NAMALWA (cell line): Measurements from ENCODE around the gene TP63.
A peak's percentile ranks its signal among the peaks of the same experiment; 100 is the strongest.

Source experiments
- DNase-seq: peaks from one replicate; pipeline ENCODE4 v3.0.0-alpha.2; 2015; ENCODE audit warnings: low spot score

TP63 gene

DNA sequence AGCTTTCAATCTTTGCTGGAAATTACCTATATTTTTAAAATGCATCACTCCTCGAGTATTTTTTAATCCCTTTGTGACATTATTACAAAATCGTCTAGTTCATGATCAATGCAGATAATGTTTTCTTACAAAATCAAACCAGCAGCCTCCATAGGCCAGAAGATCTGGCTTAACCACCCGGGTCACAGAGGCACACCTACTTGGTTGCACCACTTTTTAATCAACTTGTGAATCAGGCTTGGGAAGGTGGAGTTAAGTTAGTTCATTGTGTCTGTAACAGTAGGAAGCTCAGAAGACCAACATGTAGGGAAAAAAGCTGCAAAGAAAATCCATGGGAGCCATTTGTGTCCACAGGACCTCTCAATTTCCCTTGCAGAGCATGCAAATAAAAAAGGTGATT lies 148.0 kb downstream of the TP63 start:
- DNase-seq: no peak

DNA sequence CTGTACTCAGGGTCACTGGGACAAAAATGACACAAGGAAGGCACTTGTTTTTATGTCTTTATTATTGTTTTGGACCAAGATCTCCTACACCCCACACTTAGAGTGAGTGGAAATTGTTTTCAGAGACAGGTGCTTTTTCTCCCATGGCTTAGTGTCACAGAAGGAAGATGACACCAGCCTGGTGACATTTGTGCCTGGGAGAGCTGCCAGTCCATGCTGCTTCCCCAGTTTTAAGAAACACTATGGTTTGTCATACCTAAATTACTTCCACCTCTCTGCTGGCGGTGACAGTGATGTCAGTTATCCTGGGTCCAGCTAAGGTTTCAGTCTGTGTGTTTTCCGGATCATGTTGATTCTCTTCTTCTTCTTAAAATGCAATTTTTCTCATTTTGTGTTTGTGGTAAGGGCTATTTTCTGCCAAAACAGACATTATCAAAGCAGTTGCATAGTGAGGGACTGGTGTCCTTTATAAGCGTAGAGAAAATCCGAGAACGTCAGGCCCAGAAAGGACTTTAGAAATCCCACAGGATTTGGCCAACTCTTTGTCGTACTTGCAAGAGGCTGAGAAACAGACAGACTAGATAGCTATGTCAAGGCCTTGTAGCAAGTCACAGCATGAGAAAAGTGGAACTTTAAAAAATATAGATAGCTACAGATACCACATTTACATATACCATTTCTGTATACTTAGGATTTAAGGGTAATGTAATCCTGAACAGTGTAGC lies 149.5 kb downstream of the TP63 start:
- DNase-seq: no peak

- DNase-seq: no peak
Observed at GRCh38 chr3:189781415-189781814, 150.2 kb downstream of the TP63 start.

DNA sequence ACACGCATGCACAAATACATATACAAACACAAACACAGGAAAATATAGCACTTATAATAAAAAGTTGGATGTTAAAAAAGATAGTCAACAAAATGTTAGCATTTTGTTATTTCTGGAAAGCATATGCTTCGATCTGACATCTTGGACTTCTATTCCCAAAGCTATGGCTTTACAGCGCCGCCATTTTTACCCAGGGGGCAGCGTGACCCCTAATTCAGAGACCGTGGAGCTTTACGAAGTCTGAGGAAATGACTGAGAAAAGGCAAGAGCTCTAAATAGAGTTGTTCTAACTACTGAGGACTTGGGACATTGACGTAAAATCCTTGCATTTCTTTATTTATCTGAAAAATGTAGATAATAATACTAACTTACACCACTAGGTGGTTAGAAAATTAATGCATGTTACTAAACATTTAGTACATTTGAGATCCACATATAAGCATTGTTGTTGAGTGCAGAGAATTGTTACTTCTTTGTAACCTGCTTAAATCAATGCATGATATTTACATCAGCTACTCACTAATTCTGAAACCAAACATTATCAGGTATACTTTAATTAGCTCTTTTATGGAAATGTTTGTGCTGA lies 155.4 kb downstream of the TP63 start:
- DNase-seq: peak; percentile 23

DNA sequence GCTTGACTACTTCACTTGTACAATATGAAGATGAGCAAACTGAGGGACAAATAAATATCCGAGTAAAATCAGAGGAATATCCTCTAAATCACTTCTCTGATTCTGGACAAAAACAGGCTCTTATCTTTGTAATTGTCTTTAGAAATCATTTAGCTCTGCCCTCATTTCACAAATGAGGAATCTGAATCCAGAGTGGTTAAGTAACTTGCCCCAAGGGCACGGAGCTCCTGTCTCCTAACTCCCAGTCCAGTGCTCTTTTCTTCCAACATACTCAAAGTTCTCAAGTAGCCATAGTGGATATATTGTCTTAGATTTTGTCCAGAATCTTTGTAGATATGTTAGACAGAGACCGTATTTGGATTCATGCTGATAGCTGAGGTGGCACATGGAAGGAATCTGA lies 156.0 kb downstream of the TP63 start:
- no peak for DNase-seq

DNA sequence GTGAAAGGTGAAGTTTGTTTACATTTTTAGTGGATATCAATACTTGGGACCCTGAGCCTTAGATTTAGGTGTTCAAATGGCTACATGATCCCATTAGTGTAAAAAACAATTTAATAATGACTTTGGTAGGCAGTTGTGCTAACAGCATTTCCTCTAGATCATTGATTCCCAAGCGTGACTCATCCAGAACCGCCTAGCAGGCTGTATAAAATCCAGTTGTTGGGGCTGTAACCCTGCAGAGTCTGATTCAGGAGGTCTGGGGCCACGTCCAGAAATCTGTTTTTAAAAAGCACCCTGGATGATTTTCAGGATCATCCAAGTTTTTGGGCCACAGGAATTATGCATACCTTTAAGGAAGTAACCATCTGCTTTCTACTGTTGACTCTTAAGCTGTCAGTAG lies 156.4 kb downstream of the TP63 start:
- no peak for DNase-seq

- DNase-seq: no peak
Observed at GRCh38 chr3:189789432-189789831, 158.2 kb downstream of the TP63 start.

- DNase-seq: no peak
Observed at GRCh38 chr3:189790658-189791057, 159.5 kb downstream of the TP63 start.

DNA sequence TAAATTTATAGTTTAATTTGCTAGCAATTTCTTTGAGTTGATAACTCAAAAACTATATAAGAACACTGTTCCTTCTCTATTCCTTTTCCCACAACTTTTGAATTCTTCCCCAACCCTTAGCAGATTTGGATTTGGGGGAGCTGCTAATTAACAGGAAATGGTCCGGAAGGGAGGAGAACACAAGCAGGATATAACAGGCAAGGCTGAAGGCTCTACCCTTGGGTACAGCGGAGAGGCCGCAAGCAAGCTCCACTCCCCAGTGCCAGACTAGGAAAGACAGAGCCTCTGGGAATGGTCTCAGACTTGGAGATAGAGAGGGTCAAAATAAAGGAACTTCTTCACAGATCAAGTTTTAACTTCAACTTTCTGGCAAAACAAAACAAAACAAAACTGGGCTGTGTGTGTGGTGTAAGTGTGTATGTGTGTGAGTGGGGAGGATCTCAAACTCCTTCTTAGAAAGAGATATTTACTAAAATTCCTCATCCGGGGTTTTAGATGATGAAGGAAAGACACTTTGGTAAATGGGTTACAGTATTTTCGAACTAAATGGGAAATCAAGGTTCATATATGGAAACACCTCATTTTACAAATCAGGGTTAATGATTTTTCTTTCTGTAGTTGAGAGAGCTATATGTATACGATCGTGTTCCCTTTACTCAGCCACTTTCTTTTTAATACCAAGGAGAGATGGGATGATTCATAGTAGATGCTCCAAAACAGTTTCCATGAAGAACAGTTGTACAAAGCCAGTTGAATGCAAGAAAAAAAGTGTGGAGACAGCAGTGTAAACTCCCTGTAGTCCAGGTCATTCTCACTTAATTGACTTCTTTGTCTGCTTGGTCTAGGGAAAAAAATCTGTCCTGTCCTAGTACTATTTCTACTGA lies 161.1 kb downstream of the TP63 start:
- no peak for DNase-seq

DNA sequence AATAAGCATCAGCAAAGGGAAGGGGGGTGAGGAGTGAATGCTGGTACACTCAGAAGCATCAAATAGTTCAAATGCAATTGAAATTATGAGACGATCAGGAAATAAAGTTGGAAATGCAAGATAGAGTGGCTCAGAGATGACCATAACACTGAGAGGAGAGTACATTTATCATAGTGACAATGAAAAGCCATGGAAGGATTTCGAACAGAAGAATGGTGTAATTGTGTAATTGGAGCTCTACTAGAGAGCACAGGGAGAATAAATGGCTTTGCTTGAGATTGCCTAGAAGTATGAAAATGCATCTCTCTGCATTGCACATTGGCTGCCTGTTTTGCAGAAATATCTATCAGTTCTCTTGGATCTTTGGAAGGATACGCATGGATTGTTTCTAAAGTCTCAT lies 163.3 kb downstream of the TP63 start:
- DNase-seq: no peak

DNA sequence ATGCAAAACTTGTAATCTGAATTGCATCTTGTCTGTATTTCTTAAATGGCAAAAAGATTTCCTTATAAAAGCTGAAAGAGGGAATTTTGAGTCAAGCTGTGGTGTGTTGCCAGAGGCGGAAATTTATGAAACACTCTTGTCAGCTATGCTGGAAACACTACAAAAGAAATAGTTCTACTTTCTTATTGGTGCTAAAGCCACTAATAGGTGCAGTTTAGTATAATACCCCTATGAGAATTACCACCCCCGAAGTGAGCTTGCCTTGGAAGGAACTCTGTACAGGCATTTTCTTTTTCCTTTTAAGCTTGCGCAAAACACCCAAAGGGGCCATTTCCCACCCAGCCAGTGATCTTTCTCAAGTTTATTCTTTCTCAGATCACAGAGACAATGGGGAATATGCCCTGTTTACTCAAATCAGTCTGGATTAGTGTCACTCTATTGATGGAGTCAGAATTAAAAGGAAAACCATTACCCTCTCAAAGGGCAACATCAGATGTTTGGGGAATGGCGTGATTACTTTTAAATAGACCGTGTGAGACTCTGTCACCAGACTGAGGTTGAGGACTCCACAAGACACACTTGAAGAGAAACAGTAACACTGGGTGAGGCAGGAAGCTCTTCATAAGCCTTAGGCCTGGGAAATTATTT lies 166.0 kb downstream of the TP63 start:
- DNase-seq: no peak

- no peak for DNase-seq
Observed at GRCh38 chr3:189799366-189799765, 168.2 kb downstream of the TP63 start.

- DNase-seq: no peak
Observed at GRCh38 chr3:189800436-189800835, 169.2 kb downstream of the TP63 start.

DNA sequence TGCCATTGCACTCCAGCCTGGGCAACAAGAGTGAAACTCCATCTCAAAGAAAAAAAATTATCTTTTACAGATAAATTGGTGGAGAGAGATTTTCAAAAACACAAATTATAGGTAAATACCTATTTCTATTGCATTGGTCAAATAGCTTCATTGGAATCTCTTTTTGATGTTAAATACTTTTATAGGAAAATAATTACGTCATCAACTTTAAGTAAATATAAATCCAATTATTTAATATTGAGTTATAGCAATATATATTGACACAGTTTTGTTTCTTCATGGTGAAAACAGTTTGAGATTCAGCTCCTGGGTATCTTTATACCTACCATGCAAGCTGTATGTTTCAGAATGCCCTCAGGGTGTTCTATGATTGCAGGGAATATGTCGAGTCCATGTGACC lies 172.1 kb downstream of the TP63 start:
- DNase-seq: no peak

DNA sequence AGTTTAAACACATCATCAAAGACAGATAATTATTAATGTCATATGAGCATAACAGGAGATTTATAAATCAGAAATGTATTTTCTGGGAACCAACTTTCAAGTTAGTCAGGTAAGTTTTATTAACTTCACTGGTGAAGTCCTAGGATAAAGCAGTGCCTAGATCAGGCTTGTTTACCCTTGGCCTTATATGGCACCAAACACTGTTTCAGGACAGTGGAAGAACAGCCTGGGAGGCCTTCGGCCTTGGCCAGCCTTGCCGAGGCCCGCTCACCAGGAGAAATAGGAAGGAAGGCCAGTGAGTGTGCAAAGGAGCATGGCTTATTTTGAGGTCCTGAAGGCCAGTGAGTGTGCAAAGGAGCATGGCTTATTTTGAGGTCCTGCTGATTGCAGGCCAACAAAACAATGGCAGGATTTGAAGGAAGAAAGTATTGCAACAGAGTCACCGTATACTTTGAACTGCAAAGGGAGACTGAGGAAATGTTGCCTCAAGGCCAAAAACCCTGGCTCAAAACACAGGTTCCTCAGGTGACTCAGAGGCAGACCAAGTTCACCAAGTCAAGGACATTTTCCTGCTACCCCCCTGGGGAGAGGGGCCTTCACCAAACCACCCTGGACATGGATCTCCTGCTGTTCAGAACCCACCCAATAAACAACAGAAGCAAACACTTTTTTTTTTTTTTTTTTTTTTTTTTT lies 174.3 kb downstream of the TP63 start:
- DNase-seq: no peak

DNA sequence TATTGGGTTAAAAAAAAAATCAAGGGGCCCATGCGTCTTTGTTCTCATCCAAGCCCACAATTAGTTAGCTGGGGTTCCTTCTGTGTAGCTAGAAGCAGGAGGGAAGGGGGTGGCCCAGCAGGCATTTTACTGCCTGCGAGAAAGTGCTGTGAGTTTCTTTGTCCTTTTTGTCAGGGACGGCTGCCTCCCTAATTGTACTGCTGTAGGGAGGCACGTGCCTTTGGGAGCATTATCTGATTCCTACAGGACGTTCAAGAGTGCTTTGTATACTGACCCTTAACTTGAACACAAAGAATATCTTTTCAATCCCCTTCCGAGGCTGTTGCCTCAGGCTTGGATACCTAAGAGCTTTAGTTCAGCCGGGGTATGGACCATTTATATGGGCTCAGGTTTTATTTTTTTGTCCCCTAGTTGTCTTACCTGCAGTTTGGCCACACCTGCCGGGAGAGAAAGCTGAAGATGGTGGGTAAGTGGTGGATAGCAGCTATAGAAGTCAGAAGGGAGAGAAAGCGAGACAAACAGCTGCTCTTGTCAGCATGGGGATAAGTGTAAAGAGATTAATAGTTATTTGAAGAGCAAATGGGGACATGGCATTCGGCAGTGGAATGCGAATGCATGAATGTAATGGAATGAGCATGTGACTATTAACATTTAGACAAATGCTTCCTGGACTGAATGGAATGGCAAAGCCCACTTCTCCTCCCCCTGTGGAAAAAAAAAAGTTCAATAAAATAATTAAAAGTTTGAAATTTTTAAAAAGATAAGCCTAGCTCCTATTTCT lies 175.2 kb downstream of the TP63 start:
- no peak for DNase-seq

GRCh38 chr3:189808246-189809007 lies 177.2 kb downstream of the TP63 start:
- no peak for DNase-seq

GRCh38 chr3:189809583-189809982 lies 178.4 kb downstream of the TP63 start:
- DNase-seq: no peak

DNA sequence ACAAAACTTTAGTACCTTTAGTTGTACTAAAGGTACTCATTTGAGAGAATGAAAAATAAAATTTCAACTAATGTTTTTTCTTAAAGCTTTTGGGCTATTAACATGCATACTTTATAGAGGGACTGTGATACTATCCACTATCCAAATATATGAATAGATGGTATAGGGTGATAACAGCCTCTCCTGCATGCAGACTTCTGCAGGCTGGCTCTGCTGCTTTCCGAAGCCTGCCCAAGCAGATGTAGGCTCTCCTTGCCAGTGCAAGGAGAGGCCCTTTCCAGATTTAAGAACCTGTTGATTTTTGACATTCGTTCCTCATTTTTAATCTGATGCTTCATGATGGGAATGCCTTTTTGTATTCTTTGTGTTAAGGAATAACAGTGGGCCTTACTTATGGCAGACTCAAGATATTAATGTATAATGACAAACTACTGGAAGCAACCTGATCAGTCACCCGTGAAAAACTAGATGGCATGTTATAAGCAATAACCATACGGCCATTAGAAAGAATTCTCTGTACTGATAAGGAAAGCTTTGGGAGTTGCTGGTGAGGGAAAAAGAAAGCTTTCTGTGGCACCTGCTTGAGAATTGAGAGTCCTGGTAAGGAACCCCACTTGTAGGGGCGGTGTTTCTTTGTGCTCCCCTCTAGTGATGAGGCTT lies 181.7 kb downstream of the TP63 start:
- DNase-seq: no peak
